Hepatocyte (in vitro differentiated cells): ENCODE data around the gene MAP1A.

Experiments used
- EZH2phosphoT487 ChIP-seq: fragments of 200-600 bp; sonication (generic); IDR thresholded peaks from one replicate; pipeline ENCODE4 v1.6.1; 2018; ENCODE audit warnings: antibody characterized with exemption, mild to moderate bottlenecking, low read depth, moderate library complexity; ENCODE audit not compliant: unreplicated experiment, severe bottlenecking
- TF ChIP-seq, protein P1 (sequence below): fragments of 200-600 bp; sonication (generic); IDR thresholded peaks from 2 replicates; pipeline ENCODE4 v1.5.1; 2016; ENCODE audit warnings: antibody characterized with exemption, mild to moderate bottlenecking; ENCODE audit not compliant: poor library complexity

DNA sequence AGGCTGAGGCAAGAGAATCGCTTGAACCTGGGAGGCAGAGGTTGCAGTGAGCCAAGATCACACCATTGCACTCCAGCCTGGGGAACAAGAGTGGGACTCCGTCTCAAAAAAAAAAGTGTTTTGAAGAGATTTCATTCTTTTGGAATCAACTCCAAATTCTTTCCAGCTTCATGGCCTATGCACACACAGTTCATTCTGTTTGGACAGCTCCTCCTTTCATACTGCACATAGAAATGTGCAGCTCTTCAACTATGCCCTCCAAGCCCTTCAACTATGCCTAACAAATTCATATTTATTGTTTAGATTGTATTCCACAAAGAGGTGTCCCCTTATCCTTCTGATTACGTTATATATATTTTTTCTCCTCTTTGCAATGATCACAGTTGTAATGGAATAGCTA, 28.6 kb upstream of the MAP1A start:
- no peak for TF ChIP-seq EZH2phosphoT487
- TF ChIP-seq, protein P1, sequence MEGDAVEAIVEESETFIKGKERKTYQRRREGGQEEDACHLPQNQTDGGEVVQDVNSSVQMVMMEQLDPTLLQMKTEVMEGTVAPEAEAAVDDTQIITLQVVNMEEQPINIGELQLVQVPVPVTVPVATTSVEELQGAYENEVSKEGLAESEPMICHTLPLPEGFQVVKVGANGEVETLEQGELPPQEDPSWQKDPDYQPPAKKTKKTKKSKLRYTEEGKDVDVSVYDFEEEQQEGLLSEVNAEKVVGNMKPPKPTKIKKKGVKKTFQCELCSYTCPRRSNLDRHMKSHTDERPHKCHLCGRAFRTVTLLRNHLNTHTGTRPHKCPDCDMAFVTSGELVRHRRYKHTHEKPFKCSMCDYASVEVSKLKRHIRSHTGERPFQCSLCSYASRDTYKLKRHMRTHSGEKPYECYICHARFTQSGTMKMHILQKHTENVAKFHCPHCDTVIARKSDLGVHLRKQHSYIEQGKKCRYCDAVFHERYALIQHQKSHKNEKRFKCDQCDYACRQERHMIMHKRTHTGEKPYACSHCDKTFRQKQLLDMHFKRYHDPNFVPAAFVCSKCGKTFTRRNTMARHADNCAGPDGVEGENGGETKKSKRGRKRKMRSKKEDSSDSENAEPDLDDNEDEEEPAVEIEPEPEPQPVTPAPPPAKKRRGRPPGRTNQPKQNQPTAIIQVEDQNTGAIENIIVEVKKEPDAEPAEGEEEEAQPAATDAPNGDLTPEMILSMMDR, result no peak
